NK-92 treated with Interleukin-12 subunit alpha and Interleukin-12 subunit beta, amount 100 ng/mL, for 24 hours (cell line): ENCODE results near the gene EZR.
A peak's percentile ranks its signal among the peaks of the same experiment; 100 is the strongest.

Experiments used
- DNase-seq: peaks from one replicate; lab custom pipeline; 2025; lab: John Stamatoyannopoulos, UW

The EZR gene

DNA sequence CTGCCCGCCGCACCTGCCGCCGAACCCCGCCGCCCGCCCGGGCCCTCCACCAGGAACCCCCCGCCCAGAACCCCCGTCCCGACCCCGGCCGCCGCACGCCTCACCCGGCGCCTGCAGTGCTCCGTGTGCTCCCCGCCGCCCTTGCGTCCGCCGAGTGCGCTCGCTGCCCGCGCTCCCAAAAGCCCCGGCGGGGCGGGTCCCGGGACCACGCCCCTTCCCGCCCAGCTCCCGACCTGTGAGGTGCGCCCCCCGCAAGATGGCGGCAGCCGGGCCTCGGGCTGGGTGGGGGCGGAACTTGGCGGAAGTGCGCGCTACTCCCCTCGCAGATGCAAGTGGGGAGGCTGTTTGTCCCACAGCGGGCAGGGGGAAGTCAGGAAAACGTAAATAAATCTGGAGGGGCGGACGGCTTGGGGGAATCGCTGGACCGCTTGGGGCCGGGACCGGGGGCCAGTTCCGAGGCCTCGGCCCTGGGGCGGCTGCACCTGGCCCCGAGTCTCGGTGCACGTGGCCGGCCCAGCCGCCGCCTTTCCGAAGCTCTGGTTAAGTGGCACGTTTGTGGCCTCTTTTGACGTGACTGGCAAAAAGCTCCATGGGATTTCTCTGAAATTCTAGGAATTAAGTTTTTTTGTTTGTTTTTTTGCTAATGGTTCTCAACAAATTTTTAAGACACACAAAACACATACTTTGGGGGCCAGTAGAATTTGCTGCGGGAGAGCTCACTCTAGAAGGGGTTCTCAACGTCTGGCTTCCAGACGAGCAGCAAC lies at the start of gene EZR:
Gene EZR, minus strand, starts transcription at position 156 of the 764 bp plus-strand sequence. CDS start 1,275 bp downstream, outside the sequence.
- DNase-seq = peak; percentile 71

DNA sequence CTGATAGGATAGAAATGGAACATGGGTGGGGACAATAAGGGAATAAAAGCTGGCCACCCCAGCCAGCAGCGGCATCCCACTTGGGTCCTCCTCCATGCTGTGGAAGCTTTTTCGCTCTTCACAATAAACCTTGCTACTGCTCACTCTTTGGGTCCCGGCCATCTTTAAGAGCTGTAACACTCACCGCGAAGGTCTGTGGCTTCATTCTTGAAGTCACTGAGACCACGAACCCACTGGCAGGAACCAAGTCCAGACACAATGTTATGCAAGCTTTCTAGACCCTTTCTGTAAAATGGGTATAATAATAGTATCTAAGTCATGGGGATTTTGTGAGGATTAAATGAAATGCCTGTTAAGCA lies 48.9 kb upstream of the EZR start:
- peak; percentile 21 for DNase-seq

DNA sequence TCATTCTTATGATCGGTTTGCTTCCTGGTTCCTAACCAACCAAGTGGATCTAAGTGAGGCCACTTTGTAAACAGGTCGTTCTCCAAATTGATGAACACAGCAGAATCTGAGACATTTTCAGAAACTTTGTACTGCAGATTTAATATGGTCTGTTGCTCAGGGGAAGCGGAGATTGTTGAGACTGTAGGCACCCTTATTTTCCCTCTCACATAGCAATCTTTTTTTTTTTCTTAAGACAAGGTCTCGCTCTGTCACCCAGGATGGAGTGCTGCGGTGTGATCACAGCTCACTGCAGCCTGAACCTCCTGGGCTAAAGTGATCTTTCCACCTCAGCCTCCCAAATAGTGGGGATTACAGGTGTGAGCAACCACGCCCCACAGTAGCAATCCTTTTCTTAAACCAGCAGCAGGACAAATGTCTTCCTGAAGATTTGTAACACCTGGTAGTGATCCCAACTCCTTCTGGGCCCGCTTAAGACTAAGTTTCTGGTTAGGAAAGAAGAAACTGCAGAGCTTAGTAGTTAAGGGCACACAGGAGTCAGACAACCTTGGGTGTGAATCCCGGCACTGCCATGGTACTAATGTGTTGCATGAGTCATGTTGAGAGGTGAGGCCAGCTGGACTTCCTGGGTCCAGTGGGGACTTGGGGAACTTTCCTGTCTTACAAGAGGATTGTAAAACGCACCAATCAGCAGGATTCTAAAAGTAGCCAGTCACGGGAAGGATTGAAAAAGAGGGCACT lies 48.4 kb upstream of the EZR start:
- DNase-seq = no peak

DNA sequence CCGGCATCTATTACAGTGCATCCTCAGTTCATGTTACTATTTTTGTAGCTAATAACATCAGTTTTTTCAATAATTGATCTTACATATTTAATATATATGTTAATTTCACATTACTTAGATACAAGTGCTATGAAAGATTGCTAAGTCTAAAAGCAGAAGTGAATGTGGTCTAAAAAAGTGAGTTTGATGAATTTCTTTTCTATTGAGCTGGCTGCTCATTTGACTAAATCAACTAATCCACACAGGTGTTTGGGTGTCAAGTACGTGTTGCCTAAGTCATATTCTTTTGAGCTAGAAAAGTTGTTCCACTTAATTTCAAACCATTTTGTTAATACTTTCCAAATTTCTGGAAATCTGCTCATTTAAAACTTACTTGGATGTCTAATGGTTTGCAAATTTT lies 46.6 kb upstream of the EZR start:
- DNase-seq = no peak

DNA sequence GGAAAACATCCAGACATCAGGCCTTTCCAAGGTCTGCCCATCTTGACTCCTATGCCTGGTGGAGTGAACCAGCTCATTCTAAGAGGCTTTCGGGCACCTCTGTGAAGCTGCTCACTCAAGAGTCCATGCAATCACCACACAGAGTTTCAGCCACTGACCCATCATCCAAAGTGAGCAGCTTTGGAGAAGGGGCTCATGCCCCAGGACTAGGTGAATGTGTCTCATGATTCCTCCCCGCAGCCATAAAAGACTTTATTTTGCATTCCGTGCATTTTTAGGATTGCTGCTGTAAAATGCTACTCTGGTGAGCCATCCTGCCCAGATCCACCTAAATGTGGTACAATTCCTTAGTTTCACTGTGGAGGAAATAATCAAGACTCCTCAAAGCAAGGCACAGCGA lies 44.5 kb upstream of the EZR start:
- no peak for DNase-seq

DNA sequence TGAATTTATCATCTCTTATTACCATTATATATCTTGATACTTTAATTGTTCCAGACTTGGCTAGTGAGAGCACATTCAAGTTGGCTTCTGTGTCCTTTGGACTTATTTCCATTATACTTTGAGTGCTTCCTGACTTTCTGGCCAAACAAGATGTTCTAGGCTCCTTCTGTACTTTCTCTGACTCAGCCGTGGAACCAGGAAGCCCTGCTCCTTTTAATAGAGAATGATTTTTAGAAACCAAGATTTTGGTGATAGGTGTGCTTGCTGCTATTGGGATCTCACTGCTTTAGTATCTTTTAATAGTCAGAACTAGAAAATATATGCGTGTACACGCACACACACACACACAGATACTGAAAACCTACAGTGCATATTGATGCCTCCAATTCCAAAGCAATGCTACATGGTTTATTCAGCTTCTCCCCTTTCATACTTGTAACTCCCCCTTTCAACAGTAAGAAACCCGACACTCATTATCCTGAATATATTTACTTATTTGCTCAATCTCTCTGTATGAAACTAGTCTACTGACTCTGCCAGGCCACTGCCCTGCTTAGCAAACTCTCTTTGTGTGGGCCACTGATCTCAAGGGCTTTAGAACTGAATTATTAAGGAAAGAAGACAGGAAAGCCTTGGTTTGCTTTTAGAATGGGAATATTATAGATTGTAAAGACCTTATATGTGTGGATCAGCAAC lies 42.7 kb upstream of the EZR start:
- no peak for DNase-seq

DNA sequence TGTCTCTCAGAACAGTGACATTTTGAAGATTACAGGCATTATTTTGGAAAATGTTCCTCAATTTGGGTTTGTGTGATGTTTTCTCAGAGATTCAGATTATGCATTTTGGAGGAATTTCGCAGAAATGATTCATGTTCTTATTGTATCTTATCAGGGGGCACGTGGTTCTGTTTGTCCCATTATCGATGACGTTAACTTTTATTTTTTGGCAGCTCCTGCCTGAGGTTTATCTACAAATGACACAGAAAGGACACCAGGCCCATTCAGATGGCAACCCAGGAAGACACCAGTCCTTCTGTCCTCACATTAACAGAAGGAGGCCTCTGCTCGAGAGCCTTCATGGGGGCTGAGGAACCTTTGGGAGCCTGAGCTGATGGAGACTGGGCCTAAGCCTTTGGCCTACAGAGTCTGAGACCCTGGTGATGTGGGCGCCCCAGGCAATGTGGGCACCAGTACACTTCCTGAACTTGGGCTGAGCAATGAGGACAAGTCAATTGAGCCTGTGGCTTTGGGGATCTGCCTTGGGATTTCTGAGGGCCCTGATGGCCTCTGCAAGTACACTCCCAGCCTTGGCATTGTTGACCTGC lies 41.2 kb upstream of the EZR start:
- no peak for DNase-seq

DNA sequence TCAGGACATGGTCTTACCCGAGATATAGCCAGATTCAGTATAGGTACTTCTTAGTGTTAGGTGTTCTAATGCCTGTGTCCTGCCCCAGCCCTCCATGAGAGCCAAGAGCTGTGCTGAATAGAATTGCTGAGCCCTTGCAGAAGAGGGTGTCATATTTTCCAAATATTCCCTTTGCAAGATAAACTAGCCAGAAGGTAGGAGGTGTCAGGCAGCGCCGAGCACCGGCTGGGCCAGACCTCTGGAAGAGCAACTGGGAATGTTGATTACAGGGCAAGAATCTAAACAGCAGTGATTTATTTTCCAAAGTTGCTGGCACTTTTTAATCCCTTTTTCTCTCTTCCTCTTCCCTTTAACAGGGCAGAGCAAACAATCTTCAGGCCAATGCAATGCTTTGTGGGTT lies 37.1 kb upstream of the EZR start:
- no peak for DNase-seq

DNA sequence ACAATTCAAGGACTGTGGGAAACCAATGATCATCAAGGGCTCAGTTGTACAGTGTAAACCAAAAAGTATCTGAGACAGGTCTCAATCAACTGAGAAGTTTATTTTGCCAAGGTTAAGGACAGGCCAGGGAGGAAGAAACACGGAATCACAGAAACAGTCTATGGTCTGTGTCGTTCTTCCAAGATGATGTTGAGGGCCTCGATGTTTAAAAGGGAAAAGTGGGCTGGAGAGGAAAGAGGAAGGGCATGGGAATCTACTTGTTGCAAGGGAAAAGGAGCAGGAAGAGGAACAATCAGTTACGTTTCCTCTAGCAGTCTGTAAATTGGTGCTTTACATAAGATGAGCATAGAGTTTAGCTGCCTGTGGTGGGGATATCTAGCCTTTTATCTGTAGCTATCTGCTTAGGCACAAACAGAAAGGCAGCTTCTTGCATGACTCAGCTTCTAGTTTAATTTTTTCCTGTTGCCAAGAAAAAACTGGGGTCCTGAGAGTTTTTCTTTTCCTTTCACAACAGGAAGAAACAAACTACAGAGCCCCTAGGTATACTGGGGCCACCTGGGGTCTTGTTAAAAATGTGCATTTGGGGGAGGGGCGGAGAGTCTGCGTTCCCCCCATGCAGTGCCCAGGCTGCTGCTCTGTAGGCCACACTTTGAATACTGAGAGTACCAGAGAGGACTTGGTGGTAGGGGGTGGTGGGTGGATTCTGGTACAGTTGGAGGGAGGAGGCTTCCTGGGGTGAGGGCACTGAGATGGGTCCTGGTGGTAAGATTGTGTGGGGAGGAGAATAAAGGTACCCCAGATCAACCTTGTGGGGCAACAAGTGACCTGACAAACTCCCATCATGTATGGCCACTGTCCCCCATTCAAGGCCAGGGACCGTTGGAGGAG lies 35.3 kb upstream of the EZR start:
- DNase-seq = no peak

DNA sequence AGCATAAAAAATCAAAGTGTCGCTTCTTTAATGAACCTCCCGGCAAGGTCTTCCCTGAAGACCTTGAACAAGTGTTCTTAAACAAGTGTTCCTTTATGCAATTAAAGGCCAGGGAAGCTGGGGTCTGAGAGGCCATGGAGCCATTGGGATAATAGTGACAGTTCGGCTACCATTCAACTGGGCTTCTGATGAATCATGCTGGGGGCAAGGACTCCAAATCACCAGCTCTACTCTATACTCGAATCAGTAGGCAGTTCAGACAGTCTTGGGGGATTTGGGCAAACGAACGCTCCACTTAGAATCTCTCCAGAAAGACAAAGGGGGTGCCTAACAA lies 34.7 kb upstream of the EZR start:
- DNase-seq = no peak

DNA sequence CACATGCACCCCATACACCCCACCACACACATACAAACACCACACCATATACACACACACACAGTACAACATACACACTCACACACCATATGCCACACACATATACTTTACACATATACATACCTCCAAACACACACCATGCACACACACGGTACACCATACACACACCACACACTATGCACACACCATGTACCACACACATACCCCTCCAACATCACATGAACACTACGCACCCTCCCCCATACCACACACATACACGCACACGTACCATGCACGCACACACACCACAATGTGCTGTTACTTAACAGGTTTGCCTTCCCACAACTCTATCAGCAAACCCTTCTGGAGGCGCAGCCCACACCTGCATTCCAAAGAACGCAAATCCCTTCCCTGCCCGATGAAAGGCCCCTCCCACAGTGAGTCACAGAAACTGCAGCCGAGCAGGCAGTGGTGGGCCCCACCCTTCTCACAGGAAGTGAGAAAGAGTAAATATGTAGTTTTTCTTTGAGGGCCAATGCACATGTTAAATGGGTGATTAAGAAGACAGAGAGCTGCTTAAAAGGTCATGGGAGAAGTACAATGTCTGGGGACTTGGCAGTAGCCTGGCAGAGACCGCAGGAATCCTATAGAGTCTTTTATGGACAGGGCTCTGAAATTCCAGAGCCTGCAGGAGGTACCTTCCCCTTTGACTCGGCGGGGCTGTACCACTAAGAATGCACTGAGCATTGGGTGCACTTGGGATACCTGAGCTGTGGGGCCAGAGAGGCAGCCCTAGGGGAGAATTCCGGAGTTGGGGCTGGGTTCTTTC lies 34.1 kb upstream of the EZR start:
- peak; percentile 56 for DNase-seq

DNA sequence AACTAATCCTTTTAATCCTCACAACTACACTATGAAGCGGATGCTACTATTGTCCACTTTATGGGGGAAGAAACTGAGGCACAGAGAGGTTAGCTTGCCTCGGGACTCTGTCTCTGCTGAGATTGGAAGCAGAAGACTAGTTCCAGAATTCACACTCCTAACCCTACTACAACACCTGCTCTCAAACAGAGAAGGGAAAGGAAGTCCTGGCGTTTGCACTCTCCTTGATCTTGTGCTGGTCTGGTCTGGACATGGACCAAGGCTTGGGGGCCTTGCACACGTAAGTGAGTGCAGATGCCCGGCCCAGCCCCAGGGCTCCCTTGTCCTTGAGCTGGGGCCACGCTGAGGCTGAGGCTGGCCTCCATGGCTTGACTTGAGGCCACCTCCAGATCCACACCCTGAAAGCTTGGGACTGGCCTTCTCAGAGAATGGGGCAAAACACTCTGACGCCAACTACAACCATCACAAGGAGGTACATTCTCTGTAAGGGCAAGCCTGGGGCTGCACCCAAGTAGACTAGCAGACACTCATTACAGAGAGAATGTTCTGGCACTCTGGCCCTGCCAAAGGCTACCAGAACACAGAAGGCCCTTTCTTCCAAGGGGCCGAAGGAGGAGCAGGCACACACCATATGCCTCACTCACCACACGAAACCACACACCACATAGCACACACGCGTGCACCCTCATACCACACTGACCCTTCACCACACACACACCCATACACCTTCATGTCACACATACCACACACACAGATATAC lies 33.3 kb upstream of the EZR start:
- DNase-seq = no peak

DNA sequence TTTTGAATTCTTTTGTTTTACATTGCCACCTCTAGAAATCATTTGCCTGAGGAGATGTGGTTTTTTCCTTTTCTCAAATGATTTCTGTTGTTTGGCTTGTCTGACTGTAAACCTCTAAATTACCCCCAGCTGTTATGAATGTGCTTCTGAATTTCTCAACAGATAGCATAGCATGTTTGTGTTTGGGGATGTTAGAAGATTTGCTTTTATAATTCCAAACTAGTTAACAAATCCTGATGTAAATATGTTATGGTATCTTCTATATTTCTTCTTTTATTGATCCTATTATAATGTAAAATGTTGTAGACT lies 31.6 kb upstream of the EZR start:
- DNase-seq = no peak

DNA sequence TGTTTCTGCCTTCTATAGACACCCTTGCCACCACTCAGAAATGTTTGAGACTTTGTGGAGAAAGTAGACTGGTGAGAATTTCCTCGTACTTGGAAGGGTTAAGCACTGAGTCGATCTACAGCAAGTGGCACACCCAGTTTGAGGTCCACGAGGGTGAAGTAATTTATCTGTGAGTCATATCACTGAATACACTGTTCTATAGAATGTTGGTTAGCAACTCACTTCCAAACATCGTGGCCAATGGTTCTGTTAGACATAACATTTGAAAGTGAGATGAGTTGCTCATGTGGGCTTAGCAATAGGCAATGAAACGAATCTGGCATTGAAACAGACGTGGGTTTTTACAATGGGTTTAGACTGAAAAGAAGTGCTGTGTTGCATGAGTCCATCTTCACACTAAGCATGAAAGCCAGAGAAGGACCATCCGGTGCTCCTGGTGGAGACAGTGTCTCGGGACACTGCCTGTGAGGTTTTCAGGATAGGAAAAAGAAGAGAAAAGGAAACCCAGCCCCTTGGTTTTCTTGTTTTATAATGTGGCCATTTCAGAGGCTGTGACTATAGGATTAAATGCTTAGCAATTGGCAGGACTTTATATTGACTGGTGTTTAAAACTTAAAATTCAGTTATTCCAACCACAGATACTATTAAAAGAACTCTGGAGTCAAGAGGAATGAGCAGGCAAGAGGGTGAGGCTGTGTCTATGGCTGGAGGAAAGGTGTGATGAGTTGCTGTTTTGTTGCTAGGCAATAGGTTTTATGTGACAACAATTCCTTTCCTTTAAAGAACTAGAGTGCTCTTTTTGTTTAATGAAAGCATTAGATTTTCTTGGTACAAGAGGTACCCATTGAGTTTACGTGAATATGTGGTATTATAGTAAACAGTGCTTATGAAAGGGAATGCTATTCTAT lies 31.0 kb upstream of the EZR start:
- peak; percentile 32 for DNase-seq

DNA sequence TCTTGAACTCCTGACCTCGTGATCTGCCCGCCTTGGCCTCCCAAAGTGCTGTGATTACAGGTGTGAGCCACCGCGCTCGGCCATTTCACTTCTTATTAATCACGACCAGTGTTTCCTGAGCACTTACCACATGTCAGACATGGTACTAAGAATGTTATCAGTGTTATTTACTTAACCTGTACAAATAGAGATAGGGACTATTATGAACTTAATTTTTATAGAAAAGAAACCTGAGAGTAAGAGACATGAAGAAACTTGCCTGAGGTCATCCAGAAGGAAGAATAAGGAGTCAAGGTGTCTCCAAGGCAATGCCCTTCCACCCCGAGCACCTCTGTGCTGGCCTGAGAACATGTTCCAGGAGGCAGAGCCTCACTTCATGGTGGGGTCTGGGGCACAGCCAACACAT lies 29.3 kb upstream of the EZR start:
- DNase-seq = no peak

DNA sequence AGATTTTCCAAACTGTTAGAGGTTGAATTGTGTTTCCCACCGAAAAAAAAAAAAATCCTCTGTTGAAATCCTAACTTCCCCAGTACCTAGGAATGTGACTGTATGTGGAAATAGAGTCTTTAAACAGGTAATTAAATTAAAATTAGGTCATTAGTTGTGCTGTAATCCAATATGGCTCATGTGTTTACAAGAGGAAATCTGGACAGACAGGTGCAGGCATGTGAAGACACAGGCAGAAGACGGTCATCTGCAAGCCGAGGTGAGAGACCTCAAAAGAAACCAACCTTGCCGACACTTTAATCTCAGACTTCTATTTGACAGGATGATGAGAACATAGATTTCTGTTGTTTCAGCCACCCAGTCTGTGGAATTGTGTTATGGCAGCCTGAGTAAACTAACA lies 28.6 kb upstream of the EZR start:
- DNase-seq = no peak

DNA sequence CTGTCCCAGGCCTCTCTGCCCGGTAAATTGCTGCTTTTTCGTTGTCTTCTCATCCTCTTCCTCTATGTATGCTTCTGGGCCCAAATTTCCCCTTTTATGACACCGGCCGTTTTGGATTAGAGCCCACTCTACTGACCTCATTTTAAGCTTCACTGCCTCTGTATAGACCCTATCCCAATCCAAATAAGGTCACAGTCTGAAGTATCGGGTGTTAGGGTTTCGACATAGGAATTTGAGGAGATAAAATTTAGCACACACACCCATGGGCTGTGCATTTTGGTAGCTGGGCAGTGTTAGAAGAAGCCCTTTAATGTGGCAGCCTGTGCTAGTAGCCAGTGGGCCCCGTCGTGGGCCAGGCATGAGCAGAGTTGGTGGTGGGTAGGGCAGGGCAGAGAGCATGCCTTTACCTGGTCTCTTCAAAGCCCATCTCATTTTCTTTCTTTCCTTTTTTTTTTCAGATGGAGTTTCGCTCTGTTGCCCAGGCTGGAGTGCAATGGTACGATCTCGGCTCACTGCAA lies 27.9 kb upstream of the EZR start:
- DNase-seq = no peak

DNA sequence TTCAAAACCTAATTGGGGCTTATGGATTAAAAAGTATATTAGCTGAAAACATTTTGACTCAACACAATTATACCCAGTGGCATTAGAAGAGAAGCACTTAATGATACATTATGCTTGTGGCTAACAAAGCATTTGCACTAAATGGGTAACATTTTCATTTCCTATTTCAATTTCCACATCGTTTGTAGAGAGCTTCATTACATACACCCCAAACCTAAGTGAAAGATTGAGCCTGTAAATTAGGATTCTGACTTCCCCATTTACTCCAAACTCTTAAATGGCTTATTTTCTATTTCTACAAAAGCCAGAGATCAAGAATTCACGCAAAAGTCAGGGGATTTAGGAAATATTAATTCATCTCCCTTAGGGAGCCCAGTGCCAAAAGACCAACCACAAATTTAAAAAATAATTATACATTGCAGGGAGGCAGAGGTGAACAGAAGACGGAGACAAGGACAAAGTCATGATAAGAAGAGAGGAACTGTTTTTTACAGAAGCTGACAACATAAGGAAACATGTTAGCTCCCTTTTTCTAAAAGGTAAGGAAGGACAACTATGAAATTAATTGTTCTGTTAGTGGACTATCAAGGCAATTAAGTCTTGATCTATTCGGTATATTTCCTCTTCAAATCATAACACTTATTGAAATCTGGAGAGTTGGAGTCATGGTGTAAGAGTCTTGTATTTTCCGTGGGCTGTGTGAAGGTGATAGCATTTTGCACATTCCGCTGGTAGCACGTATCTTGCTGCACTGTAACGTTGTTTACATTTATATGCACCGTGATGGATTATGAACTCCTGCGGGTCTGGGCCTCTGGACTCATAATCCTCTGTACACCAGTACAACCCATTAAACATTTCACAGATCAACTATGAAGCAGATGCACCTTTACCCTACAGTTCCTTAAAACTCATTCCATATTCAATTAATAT lies 24.8 kb upstream of the EZR start:
- no peak for DNase-seq
